SK-N-SH (cell line): ENCODE measurements around the gene FGFRL1.

Source experiments
- CTCF ChIP-seq: fragments of 200-600 bp; sonication (generic); IDR thresholded peaks from 2 replicates; pipeline ENCODE4 v1.6.1; 2017; ENCODE audit warnings: antibody characterized with exemption, mild to moderate bottlenecking, moderate library complexity
- ELF1 ChIP-seq: IDR thresholded peaks from 2 replicates; pipeline ENCODE4 v1.4.0; 2012
- EZH2phosphoT487 ChIP-seq: fragments of 200-600 bp; sonication (generic); IDR thresholded peaks from 2 replicates; pipeline ENCODE4 v1.6.1; 2017; ENCODE audit warnings: low read depth, mixed run types, mild to moderate bottlenecking, antibody characterized with exemption, moderate library complexity, borderline replicate concordance
- NFIC ChIP-seq: IDR thresholded peaks from 2 replicates; pipeline ENCODE4 v1.4.0; 2012; ENCODE audit warnings: borderline replicate concordance
- POLR2AphosphoS5 ChIP-seq: IDR thresholded peaks from 2 replicates; pipeline ENCODE4 v1.6.1; 2012; ENCODE audit warnings: low read depth, low read length
- RXRA ChIP-seq: IDR thresholded peaks from 2 replicates; pipeline ENCODE4 v1.4.0; 2012; ENCODE audit warnings: low read depth, mild to moderate bottlenecking, borderline replicate concordance
- TAF1 ChIP-seq: IDR thresholded peaks from 2 replicates; pipeline ENCODE4 v1.6.1; 2012; ENCODE audit warnings: low read depth, mild to moderate bottlenecking, low read length, moderate library complexity, borderline replicate concordance

GRCh38 chr4:982814-983213, 28.6 kb upstream of the FGFRL1 start:
- no peak for TF ChIP-seq TAF1
- no peak for TF ChIP-seq CTCF
- no peak for TF ChIP-seq POLR2AphosphoS5
- no peak for TF ChIP-seq EZH2phosphoT487
- no peak for TF ChIP-seq NFIC
- no peak for TF ChIP-seq RXRA
- TF ChIP-seq ELF1, result no peak
